Caco-2 (cell line): ENCODE data around the gene FJX1. TPM values are rescaled to one million over a fixed set of nuclear protein-coding genes. Genes with fewer than 3 reads are reported as not detected.

Source experiments
- BruUV-seq: library from RNA; stranded (reverse); fragments of 400-500 nt; replicated peaks from 2 replicates; lab custom pipeline; 2021; lab: Mats Ljungman, UMichigan
- CTCF ChIA-PET: fragments of 300-600 bp; sonication (Branson Sonifier 250); formaldehyde crosslinking; loops from one replicate; lab custom pipeline; 2022; ENCODE audit warnings: antibody characterized with exemption; lab: Charles Lee
- POLR2A ChIA-PET: fragments of 300-600 bp; sonication (Branson Sonifier 250); formaldehyde crosslinking; loops from one replicate; lab custom pipeline; 2022; ENCODE audit warnings: antibody characterized with exemption; lab: Charles Lee
- DNase-seq, 2 experiments: peaks; one replicate each; pipeline versions ENCODE4 v3.0.0 to v3.0.0-alpha.2; 2020 to 2022
- H3K27me3 ChIP-seq: replicated peaks from 2 replicates; pipeline ENCODE4 v1.6.0; 2011; ENCODE audit warnings: low read length; ENCODE audit not compliant: control insufficient read depth, insufficient read depth
- H3K36me3 ChIP-seq: 2 replicates; pipeline ENCODE4 v1.5.1; 2011; ENCODE audit warnings: low read length; ENCODE audit not compliant: control insufficient read depth, insufficient read depth
- H3K4me1 ChIP-seq: fragments of 250-450 bp; sonication (Bioruptor Pico); 2 replicates; pipeline ENCODE4 v1.5.1; 2020; ENCODE audit warnings: mild to moderate bottlenecking
- H3K4me3 ChIP-seq: 2 replicates; pipeline ENCODE4 v1.5.1; 2011; ENCODE audit warnings: low read depth, mild to moderate bottlenecking, control low read depth, low read length
- H3K9me3 ChIP-seq: fragments of 250-450 bp; sonication (Bioruptor Pico); 2 replicates; pipeline ENCODE4 v1.5.1; 2020; ENCODE audit warnings: mild to moderate bottlenecking, moderate library complexity
- H3K27ac Mint-ChIP-seq: one replicate; pipeline ENCODE4 v1.8.0; 2022; ENCODE audit warnings: mixed read lengths; ENCODE audit not compliant: unreplicated experiment
- H3K27me3 Mint-ChIP-seq: one replicate; pipeline ENCODE4 v1.8.0; 2022; ENCODE audit warnings: mixed read lengths; ENCODE audit not compliant: insufficient read depth, unreplicated experiment
- H3K36me3 Mint-ChIP-seq: one replicate; pipeline ENCODE4 v1.8.0; 2022; ENCODE audit warnings: mild to moderate bottlenecking, mixed read lengths; ENCODE audit not compliant: insufficient read depth, unreplicated experiment
- H3K4me1 Mint-ChIP-seq: one replicate; pipeline ENCODE4 v1.8.0; 2022; ENCODE audit warnings: low read depth, mixed read lengths; ENCODE audit not compliant: unreplicated experiment
- H3K4me3 Mint-ChIP-seq: one replicate; pipeline ENCODE4 v1.8.0; 2022; ENCODE audit warnings: mild to moderate bottlenecking, moderate library complexity, mixed read lengths; ENCODE audit not compliant: unreplicated experiment
- H3K9me3 Mint-ChIP-seq: one replicate; pipeline ENCODE4 v1.8.0; 2022; ENCODE audit warnings: mixed read lengths; ENCODE audit not compliant: unreplicated experiment
- intact Hi-C: fragments of 100-400 bp; cut with micrococcal nuclease; formaldehyde crosslinking; loops from one replicate; pipeline ENCODE4 v1.10.0; 2022; ENCODE audit not compliant: unreplicated experiment
- total RNA-seq: library from RNA; stranded (reverse); gene quantifications from 2 replicates; pipeline ENCODE4 v1.2.3, GENCODE V29; 2022
- TF ChIP-seq, protein P1 (sequence below), 2 experiments: fragments of 200-600 bp in 1 of 2; IDR thresholded peaks; 1 replicate in 1 of 2; 2 replicates in 1 of 2; pipeline versions ENCODE4 v1.5.1 to v1.8.0; 2011 to 2022; ENCODE audit warnings: antibody characterized with exemption in 1 of 2, control low read depth in 1 of 2, inconsistent platforms in 1 of 2, low read depth in 1 of 2, low read length in 1 of 2, mild to moderate bottlenecking in 1 of 2, moderate library complexity in 1 of 2; ENCODE audit not compliant: insufficient read depth in 1 of 2, severe bottlenecking in 1 of 2, unreplicated experiment in 1 of 2

FJX1 gene
- total RNA-seq, 1 experiment from 2014 or later: 14.4 TPM

GRCh38 chr11:35579557-35580396 is 38.5 kb upstream of the FJX1 start:
- TF ChIP-seq, protein P1, sequence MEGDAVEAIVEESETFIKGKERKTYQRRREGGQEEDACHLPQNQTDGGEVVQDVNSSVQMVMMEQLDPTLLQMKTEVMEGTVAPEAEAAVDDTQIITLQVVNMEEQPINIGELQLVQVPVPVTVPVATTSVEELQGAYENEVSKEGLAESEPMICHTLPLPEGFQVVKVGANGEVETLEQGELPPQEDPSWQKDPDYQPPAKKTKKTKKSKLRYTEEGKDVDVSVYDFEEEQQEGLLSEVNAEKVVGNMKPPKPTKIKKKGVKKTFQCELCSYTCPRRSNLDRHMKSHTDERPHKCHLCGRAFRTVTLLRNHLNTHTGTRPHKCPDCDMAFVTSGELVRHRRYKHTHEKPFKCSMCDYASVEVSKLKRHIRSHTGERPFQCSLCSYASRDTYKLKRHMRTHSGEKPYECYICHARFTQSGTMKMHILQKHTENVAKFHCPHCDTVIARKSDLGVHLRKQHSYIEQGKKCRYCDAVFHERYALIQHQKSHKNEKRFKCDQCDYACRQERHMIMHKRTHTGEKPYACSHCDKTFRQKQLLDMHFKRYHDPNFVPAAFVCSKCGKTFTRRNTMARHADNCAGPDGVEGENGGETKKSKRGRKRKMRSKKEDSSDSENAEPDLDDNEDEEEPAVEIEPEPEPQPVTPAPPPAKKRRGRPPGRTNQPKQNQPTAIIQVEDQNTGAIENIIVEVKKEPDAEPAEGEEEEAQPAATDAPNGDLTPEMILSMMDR (IDR thresholded peaks at IDR 0.05; ENCODE audit: insufficient read depth in 1 of 2, low read depth in 1 of 2, low read length in 1 of 2, severe bottlenecking in 1 of 2, unreplicated experiment in 1 of 2): no peak
- no peaks in the 10 kb centered on the region for H3K4me1 Mint-ChIP-seq
- H3K4me3 Mint-ChIP-seq: no peak overlapping the region
- intact Hi-C loops: no loop called here
- CTCF ChIA-PET: no interaction called here
- BruUV-seq: no TSS peak
- H3K36me3 Mint-ChIP-seq: no peaks in the 10 kb centered on the region
- no peaks in the 10 kb centered on the region for H3K27me3 ChIP-seq
- peak overlapping the region; percentile 43 for H3K27ac Mint-ChIP-seq
- DNase-seq: peak in 1 of 2 experiments; percentile 45
- H3K4me3 ChIP-seq: no peak overlapping the region
- POLR2A ChIA-PET: no interaction called here
- H3K27me3 Mint-ChIP-seq: peaks cover 3% of the 10 kb centered on the region
- H3K9me3 Mint-ChIP-seq: peaks cover 10% of the 10 kb centered on the region
- no peaks in the 10 kb centered on the region for H3K36me3 ChIP-seq
- H3K9me3 ChIP-seq: peaks cover 3% of the 10 kb centered on the region; the same call in 1 of the 2 replicates
- H3K4me1 ChIP-seq: peaks cover 8% of the 10 kb centered on the region; the same call in 1 of the 2 replicates

DNA sequence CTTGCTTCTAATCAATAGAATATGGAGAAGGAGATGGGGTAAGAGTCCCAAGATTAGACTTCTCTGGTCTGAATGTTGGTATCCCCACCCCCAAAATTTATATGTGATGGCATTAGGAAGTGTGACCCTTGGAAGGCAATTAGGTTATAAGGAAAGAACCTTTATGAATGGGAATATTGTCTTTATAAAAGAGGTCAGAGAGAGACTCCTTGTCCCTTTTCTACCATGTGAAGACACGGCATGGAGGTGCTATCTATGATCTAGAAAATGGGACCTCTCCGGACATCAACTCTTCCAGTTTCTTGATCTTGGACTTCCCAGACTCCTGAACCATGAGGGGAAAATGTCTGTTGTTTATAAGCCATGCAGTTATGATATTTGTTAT is 37.9 kb upstream of the FJX1 start:
- Histone ChIP-seq H3K4me1 (peaks cover 8% of the 10 kb centered on the region; the same call in 1 of the 2 replicates), H3K27me3 (no peaks in the 10 kb centered on the region), H3K4me3 (no peak overlapping the region), H3K9me3 (peaks cover 3% of the 10 kb centered on the region; the same call in 1 of the 2 replicates), H3K36me3 (no peaks in the 10 kb centered on the region)
- Mint-ChIP-seq H3K4me1 (no peaks in the 10 kb centered on the region), H3K9me3 (peaks cover 9% of the 10 kb centered on the region), H3K4me3 (no peak overlapping the region), H3K36me3 (no peaks in the 10 kb centered on the region), H3K27me3 (peaks cover 3% of the 10 kb centered on the region), H3K27ac (peak overlapping the region; percentile 43)
- intact Hi-C loops: no loop called here
- CTCF ChIA-PET: no interaction called here
- POLR2A ChIA-PET: no interaction called here
- no peak for DNase-seq
- TF ChIP-seq, protein P1 (IDR thresholded peaks at IDR 0.05; ENCODE audit: insufficient read depth in 1 of 2, low read depth in 1 of 2, low read length in 1 of 2, severe bottlenecking in 1 of 2, unreplicated experiment in 1 of 2): no peak
- no TSS peak for BruUV-seq

DNA sequence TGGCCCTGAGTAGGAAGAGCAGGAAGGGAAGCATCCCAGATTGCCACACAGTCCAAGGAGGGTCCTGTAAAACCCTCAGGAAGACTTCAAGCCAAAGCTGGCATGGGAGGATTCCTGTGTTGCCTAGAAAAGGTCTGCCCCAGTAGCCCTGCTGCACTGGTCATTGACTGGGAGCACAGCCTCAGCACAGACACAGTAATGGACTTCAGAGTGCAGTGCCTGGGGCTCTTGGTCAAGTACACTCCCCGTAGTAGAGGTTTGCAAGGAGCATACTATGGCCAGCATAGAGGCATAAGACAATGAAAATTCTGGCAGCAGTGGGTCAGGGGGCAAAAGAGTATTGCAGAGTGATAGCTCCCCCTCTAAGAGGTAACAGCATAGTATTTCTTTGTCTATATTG is 36.2 kb upstream of the FJX1 start:
- CTCF ChIA-PET: no interaction called here
- peak overlapping the region; percentile 20 for H3K27ac Mint-ChIP-seq

More for the DNA sequence above, 36.2 kb upstream of the FJX1 start:
- no peak for DNase-seq
- peaks cover 8% of the 10 kb centered on the region; the same call in 1 of the 2 replicates for H3K4me1 ChIP-seq
- H3K9me3 ChIP-seq: 0 out of 2 replicates have a peak, but pooled peaks cover 3% of the 10 kb centered on the region
- Mint-ChIP-seq H3K9me3 (no peaks in the 10 kb centered on the region), H3K27me3 (no peaks in the 10 kb centered on the region), H3K36me3 (no peaks in the 10 kb centered on the region), H3K4me1 (no peaks in the 10 kb centered on the region), H3K4me3 (no peak overlapping the region)
- intact Hi-C loops: no loop called here
- H3K4me3 ChIP-seq: no peak overlapping the region
- POLR2A ChIA-PET: no interaction called here
- TF ChIP-seq, protein P1 (IDR thresholded peaks at IDR 0.05; ENCODE audit: insufficient read depth in 1 of 2, low read depth in 1 of 2, low read length in 1 of 2, severe bottlenecking in 1 of 2, unreplicated experiment in 1 of 2): no peak
- no TSS peak for BruUV-seq
- no peaks in the 10 kb centered on the region for H3K36me3 ChIP-seq
- no peaks in the 10 kb centered on the region for H3K27me3 ChIP-seq
